TTC549 (cell line): ENCODE results near the gene FASN.
"Not testable (repeated sequence)": the region's sequence is repeated elsewhere in the genome, so short reads cannot be mapped to it uniquely, and the experiment has no call there.

Experiments
- FAIRE-seq: peaks from 2 replicates; lab custom pipeline; 2012; peaks lifted over from hg19 to GRCh38; lab: Jason Lieb, UNC

Gene FASN

DNA sequence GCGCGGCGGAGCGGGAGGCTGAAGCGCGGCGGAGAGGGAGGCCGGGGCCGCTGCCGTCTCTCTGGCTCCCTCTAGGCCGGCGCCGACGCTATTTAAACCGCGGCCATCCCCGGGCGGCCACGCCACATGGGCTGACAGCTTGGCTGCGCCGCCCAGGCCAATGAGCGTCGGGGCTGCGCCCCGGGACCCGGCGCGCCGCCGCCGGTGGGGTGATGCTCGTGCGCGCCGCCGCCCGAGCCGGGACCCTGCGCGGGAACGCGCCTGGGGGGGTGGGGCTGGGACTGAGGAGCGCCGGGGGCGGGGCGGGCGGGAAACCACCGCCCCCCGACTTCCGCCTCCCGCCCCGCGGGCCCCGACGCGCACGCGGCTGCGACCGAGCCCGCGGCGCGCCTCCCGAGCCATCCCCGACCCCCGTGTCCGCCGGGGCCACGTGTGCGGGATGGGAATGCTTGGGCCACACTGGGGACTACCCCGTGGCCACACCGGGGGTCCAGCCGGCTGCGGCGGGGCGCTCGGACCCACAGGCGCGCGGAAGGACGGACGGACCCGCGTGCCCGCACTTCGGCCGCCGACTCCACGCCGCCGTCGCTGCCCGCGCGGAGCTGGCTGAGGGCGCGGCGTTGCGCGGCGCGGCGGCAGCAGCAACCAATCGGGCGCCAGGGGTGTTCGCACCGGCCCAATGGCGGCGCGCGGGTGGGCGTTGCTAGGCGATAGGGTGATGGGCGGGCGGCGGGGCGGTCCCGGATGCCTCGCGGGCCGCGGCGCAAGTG is at the start of gene FASN:
TSS of gene FASN (minus strand) at position 68 of the 770 bp plus-strand sequence. CDS start 1,791 bp downstream, outside the sequence.
- no peak for FAIRE-seq

GRCh38 chr17:82146663-82147654 is 48.9 kb upstream of the FASN start:
- no peak for FAIRE-seq

DNA sequence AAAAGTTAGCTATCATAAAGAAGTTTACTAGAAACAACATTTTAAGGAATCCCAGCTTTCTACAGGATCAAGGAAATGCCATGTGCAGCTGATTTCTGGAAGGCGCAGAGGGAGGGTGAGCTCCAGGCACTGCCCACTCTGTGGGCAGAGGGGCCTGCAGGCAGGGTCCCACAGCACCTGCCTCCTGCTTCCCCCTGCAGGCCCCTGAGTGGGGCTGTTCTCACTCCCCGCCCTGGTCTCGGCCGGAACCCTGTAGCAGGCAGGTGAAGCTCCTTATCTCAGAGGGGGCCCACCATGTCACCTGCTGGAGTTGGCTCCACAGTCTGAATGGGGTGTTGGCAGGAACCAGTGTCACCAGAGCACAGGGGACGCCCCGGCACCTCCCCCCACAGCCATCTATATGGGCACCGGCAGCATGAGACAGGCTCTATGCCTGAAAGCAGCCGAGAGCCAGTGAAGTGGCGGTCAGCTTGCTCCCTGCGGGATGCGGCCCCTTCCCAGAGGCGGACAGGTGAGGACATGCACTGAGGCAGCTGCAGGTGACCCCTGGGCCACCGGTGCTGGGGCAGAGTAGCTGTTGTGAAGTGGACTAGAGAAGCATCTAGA is 47.6 kb upstream of the FASN start:
- FAIRE-seq: no peak

DNA sequence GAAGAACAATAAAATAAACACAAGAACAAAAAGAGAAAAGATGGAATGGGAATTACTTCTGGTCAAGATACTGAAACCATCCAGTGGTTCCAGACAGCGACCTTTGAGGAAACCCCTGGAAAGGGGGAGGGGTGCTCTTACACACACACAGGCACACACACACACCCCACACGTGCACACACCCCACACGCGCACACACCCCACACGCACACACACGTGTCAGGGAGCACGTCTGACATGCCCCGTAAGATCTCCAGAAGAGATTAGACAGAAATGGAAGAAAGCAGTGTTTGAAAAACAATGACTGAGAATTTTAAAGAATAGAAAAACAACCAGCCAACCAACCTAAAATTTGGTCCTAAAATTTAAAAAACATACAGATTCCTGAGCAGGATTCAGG is 45.3 kb upstream of the FASN start:
- no peak for FAIRE-seq

DNA sequence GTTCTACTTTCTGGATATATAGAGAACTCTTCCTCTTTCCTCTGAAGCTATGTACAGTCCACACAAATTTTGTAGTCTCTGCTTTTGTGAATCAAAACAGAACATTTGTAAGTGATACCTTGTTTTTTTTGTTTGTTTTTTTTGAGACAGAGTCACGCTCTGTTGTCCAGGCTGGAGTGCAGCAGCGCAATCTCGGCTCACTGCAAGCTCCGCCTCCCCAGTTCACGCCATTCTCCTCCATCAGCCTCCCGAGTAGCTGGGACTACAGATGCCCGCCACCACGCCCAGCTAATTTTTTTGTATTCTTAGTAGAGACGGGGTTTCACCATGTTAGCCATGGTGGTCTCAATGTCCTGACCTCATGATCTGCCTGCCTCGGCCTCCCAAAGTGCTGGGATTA is 41.9 kb upstream of the FASN start:
- not testable (repeated sequence) for FAIRE-seq

DNA sequence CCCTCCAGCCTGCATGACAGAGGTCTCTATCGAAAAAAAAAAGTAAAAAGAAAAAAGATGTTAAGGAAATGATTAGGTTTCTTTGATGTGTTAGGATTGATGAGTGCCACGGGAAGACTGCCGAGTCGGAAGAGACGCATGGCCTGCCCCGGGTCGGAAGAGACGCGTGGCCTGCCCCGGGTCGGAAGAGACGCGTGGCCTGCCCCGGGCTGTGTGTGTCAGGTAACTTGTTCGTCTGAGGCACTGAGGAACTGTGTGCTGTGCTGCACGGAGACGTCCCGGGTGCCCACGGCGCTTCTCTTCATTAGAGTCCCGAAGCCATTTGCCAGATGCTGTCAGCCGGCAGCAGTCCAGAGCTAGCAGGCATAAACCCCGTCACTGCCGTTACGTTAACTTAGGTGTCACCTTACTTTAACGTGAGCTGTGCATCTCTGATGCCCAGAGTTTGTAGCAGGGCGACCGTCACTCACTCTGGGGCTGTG is 40.5 kb upstream of the FASN start:
- no peak for FAIRE-seq

GRCh38 chr17:82134101-82134500 is 36.1 kb upstream of the FASN start:
- no peak for FAIRE-seq

GRCh38 chr17:82133166-82133953 is 35.3 kb upstream of the FASN start:
- FAIRE-seq: not testable (repeated sequence)

DNA sequence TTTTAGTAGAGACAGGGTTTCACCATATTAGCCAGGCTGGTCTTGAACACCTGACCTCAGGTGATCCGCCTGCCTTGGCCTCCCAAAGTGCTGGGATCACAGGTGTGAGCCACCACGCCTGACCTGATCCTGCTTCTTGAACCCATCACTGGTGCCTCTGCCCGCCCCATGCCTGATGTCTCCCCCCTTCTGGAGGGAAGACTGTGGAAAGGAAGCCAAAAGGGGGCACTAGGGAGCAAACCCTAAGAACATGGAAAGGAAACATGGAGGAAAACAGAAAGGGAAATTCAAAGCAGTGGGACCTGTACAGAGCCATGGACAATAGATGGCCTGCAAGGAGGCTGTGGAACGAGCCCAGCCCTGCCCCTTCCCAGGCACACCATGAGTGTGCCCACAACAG is 31.1 kb upstream of the FASN start:
- FAIRE-seq: no peak

- FAIRE-seq: no peak
Measured at GRCh38 chr17:82128287-82128686, 30.3 kb upstream of the FASN start.

DNA sequence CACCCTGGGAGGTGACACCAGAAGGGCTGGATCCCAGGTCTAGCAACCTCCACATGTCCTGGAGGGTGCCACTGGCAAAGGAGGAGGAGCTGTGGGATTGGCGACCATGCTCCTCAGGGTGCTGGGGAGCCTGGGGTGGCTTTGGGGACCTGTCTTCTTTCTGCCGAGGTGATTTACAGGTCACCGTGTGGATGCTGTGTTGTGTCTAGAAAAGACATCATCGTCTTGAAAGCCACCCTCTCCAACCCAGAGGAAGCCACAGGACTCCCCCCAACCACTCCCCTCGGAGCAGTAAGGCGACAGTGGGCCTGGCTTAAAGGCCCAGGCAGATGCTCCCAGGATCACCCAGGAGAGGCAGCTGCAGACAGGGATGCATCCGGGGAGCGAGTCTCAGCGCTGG is 29.7 kb upstream of the FASN start:
- no peak for FAIRE-seq

- FAIRE-seq: no peak
Measured at GRCh38 chr17:82127315-82127595, 29.2 kb upstream of the FASN start.

DNA sequence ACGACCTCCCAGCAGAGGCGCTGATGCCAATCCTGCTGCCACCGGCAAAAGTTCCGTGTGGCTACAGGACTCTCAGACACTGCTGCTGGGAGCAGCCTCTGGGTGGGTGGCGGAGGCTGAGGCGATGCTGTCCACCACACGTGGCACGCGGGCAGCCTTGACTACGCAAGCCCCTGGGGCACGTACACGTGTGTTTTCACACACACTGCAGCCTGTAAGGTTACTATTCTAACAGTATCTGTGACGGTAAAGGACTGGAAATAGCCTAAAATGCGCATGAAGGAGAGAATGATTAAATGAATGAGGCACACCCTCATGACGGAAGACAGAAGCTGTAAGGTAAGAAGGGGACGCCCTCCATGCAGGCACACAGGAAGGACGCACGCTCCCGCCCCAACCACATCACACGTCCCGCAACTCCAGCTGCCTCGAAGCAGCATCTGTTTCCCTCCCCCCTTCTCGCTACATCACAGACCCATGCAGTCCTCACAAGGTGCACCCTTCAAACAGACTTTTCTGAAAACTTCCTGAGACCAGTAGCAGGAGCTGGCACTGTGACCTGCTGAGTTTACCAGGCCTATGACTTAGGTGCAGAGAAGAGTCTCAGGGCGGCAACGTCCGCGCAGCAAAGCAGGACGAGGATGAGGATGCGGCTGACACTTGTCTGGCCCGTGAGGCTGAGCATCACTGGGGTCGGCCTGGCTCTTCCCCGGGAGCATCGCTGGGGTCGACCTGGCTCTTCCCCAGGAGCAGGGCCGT is 28.7 kb upstream of the FASN start:
- FAIRE-seq: no peak

DNA sequence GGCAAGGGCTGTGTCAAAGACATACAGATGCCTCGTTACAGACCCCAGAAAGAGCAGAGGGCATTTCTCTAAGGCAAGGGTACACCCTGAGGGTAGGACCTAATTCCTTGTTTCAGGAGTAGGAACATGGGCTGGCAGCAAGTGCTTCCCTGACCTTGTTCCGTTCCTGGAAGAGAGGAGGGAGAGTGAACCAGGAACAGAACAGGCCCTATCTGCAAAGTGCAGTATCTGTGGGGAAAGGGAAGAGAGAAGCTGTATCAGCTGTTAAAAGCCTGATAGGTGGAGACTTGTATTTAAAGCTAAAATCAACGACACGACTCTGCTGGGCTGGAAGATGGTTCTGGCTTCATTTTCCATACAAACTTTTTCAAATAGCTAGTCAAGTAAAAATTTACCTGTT is 26.1 kb upstream of the FASN start:
- no peak for FAIRE-seq

GRCh38 chr17:82121660-82122629 is 23.9 kb upstream of the FASN start:
- no peak for FAIRE-seq

DNA sequence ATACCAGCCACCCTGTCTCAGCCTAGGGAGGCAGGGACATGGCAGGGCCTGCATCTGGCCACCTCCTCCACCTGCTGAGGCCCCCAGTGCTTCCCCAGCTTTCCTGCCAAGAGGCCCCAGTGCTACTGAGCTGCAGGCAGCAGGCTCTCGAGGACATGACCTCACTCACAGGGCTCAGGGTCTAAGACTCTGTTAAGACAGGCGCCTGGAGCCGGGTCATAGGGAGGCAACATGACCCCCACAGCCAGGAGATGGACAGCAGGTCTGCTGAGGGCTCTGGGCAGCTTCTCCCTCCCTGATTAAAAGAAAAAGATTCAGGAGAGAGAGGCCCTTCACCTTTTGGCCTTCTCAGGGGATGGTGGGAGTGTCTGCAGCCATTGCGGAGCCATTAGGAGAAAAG is 23.2 kb upstream of the FASN start:
- FAIRE-seq: no peak

DNA sequence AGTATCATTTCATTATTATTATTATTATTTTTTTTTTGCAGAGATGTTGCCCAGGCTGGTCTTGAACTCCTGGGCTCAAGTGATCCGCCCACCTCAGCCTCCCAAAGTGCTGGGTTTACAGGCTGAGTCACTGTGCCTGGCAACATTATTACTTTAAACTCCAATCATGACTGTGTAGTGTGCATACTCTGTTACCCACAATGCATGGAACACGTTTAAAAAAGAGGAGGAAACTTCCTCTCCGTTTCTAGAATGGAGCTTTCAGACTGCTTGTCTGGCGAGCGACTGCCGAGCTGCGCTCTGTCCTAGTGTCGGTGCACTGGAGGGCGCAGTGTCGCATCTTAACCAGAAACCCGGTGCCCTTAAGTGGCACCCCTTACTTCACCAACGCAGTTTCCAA is 22.1 kb upstream of the FASN start:
- FAIRE-seq: no peak

DNA sequence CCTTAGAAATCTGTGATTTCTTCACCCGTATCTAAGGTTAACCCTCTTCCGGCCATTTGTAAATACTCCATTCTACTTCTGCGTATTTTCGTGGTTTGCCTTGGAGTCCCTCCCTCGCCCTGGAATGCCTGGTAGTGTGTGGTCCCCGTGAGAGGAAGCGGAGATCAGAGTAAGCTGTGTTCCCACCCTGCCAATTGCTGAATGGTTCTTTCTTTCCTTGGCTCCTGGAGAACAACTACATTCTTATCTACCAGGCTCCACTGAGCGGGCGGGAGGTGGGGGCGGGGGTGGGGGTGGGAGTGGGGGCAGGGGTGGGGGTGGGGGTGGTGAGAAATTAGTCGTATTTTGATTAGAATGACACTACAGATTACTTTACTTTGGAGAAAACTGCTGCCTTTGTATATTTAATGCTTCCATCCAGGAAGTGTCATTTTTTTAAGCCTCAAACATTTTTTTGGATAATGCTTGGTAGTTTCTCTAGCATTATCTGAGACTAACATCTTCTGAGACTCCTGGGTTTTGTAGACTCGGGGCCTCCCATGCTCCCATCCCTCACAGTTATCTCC is 20.9 kb upstream of the FASN start:
- FAIRE-seq: no peak

DNA sequence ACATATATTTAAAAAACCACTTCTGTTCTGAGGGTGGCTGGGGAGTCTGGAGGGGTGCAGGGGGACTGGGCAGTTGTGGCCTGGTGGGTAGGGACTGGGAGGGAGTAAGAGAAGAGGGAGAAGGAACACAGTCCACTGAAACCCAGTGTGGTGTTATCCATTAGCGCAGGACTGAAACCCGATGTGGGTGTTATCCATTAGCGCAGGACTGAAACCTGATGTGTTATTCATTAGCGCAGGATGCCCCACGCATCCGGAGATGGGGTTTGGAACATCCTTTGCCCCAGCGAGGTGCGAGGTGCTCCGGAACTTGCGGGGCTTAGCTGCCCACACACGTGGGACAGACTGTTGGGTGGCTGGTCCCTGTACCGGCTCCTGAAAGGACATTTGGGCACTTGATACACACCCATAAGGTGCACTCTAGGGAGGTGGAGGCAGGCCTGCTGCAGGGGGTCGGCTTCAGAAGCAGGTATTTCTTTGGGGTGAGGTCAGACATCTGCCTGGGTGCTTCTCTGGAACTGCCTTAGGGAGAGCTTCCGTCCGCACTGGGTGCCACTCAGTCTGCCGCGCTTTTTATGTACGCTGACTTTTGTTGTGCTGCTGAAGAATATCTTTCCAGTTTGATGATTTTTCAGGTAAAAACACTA is 20.3 kb upstream of the FASN start:
- no peak for FAIRE-seq
